OCI-LY7 (cell line): Measurements from ENCODE around the gene HOXC6.

Experiments
- CTCF ChIP-seq: fragments of 200-600 bp; sonication (generic); conservative IDR thresholded peaks from 2 replicates; pipeline ENCODE4 v1.5.1; 2014; ENCODE audit warnings: mild to moderate bottlenecking, antibody characterized with exemption, low read length, moderate library complexity, mixed read lengths
- EZH2phosphoT487 ChIP-seq: fragments of 200-600 bp; sonication (generic); IDR thresholded peaks from 2 replicates; pipeline ENCODE4 v1.6.1; 2018; ENCODE audit warnings: low read depth, borderline replicate concordance, mild to moderate bottlenecking, mixed run types, antibody characterized with exemption, low read length, moderate library complexity, mixed read lengths

GRCh38 chr12:54045401-54045800 lies 17.2 kb downstream of the HOXC6 start:
- no peak for TF ChIP-seq CTCF
- TF ChIP-seq EZH2phosphoT487: no peak
